Measurements from ENCODE around the gene SLC5A5.
A peak's percentile ranks its signal among the peaks of the same experiment; 100 is the strongest.

Gene SLC5A5

GRCh38 chr19:17871878-17872250, at the start of gene SLC5A5:
SLC5A5 (plus strand) TSS chr19:17871945; CDS start chr19:17872320, 375 bp downstream.
- DNase-seq (ENCODE audit: low spot score) = no peak

- DNase-seq (ENCODE audit: low spot score) = no peak
These were observed 47.4 kb upstream of the SLC5A5 start for GRCh38 chr19:17824339-17824738.

GRCh38 chr19:17826508-17827056, 45.2 kb upstream of the SLC5A5 start:
- no peak for DNase-seq (ENCODE audit: low spot score)

DNA sequence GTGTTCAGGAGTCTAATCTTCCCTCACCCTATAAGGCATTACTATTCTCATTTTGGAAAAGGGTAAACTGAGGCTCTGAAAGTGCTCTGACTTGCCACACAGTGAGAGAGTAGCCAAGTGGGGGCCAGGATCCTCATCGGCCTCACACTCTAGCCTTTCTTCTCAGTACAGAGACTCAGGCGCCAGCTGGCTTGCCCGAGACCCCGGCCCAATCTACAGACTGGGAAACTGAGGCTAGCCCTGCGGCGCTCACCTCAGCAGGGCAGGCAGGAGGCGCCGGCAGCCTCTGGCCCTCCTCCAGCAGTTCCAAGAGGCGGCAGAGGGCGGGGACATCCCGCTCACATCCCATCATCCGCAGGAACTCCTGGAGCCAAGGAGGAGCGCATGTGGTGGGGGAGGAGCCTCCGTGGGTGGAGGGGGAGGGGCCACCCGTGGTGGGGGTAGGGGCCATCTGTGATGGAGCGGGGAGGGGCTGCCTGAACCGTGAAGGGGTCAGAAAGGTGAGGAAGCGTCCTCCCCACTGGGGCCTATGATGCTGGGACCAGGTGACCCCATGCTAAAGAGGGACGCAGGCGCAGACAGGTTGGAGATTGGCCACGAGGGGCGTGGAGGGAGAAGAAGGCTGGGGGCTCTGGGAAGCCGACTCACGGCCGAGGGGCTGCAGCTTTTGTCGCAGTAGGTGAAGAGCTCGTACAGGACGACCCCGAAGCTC, 41.7 kb upstream of the SLC5A5 start:
- DNase-seq (ENCODE audit: low spot score) = peak; percentile 79

- peak; percentile 95 for DNase-seq (ENCODE audit: low spot score)
These were observed 41.0 kb upstream of the SLC5A5 start for GRCh38 chr19:17830567-17831418.

DNA sequence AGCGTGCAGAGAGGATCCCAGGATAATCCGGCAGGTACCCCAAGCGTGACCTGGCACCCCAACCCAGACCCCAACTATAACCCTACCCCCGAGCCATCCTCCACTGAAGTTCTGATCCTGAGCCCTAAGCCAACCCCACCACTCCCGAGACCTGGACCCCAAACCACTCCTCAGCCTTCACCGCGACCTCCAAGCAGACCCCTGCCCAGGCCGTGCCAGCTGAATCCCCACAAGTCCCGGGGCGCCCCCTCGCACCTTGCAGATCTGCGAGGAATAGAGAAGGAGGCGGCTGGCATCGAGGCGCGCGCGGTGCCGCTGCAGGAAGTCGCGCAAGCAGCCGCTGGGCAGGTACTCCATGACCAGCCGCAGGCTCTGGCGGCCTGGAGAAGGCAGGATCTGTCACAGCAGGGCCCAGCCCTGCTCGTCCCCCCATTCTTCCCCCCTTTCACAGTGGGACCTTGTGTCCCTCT, 40.3 kb upstream of the SLC5A5 start:
- no peak for DNase-seq (ENCODE audit: low spot score)

- no peak for DNase-seq (ENCODE audit: low spot score)
These were observed 39.1 kb upstream of the SLC5A5 start for GRCh38 chr19:17832443-17833208.

DNA sequence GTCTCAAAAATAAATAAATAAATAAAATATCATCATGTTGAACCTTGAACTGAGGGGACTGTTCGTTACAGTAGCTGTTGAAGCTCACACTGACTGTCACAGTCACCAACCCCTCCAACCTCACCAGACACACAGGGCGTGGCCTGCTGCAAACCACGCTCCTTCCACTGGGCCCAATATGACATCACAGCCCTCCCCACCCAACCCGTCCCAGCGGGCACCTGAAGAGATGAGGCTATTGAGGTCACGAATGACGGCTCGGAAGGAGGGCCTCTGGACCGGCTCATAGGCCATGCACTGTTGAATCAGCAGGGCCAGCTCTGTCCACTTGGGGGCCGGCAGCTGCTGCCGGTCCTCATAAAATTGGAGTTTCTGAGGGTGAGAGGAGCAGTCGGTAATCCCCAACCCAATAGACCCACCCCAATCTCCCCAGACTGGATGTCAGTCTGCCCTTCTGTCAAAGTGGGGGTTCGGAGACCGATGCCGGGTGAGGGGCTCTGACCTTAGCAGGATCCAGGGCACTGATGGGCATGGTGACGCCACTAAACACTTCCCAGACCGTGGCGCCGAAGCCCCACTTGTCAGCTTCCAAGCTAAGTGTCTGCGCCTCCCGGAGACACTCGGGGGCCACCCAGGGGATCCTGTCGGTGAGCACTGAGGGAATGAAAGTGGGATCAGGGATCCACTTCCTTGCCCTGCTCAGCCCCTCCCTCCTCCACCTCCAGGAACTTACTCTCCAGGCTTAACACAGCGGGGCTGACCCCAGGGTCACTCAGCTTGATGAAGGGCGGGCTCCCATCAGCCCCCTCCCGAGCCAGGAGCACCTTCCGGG, 37.2 kb upstream of the SLC5A5 start:
- DNase-seq (ENCODE audit: low spot score) = no peak

GRCh38 chr19:17835182-17836006, 36.4 kb upstream of the SLC5A5 start:
- no peak for DNase-seq (ENCODE audit: low spot score)

DNA sequence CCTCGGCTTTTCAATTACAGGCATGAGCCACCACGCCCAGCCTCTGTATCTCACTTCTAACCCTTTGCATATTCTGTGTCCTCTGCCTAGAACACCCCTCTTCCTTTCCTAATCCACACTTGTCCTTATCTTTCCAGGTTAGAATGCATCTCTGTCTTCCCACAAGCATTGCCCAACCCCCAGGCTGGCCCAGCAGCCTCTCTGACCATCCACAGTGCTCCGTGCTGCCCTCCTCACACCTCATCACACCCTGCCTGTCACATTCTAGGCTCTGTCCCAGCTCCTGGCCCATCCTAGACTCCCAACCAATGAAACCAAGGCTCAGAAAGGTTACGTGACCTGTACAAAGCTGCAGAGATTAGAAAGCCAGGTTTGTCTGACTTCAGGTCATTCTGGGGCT, 35.2 kb upstream of the SLC5A5 start:
- no peak for DNase-seq (ENCODE audit: low spot score)

DNA sequence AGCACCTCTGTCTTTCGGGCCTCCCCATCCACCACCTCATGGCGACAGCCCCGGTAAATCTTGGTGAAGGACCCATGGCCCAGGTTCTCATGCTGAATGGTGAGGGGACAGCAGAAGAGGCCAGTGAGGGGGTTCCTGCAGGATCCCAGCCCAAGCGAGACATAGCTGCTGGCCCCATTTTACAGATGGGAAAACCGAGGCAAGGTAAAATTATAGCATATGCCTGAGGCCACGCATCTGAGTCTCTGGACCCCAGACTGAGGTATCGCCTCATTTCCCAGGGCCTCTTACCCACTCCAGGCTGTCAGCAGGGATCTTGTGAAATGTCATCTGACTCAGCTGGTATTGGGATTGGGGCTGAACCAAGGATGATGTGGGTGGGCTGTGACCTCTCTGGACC, 33.8 kb upstream of the SLC5A5 start:
- DNase-seq (ENCODE audit: low spot score) = no peak

- no peak for DNase-seq (ENCODE audit: low spot score)
These were observed 31.7 kb upstream of the SLC5A5 start for GRCh38 chr19:17840019-17840418.

DNA sequence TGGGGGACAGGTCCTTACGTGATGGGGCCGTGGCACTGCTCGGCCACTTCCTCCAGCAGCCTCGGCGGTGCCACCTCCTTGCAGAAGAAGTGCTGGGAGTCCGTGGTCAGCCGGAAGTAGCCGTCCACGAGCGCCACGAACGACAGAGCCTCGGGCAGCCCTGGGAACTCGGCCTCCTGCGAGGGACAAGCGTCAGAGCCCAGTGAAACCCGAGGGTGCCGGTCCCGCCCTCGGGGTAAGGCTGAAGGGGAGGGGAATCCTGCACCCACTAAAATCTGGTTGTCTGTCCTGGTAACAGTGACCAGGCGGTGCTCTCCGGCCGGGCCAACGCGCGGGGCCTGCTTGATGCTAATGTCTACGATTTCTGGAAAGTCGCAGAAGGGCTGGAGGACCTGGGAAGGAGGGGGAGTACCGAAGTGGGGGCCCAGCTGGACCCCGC, 30.4 kb upstream of the SLC5A5 start:
- no peak for DNase-seq (ENCODE audit: low spot score)

DNA sequence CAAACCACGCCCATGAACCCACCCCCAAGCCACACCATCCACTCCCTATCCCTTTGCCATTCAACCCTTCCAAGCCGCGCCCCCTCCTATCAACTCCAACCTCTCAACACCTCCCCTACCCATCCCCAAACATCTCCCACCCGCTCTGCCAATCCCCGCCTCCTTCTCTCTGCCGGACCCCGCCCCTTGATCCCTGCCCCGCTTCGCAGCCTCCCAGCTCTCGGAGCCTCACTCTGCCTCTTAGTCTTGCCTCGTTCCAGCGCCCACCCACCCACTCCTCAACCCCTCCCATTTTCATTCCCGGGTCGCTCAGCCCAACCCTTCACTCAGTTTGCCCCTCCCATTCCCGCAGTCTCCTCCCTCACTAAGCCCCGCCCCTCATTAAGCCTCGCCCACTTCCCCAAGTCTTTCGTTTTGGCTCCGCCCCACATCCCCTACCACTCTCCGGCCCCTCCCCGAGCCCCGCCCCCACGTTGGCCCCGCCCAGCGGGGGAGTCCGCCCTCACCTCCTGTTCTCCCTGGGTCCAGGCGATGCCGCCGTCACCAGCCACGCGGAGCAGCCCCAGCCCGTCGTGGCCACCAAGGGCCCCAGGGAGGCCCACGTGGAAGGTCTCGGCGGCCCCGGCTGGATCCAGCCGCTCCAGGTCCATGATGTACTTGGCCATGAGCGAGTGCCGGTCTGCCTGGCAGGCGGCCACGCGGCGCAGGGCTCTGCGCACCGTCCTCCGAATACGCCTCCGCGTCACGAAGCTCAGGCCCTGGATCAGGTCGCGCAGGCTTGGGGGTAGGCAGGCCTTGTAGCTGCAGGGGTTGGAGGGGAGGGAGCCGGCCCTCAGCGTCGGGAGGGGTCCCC, 29.7 kb upstream of the SLC5A5 start:
- DNase-seq (ENCODE audit: low spot score) = peak; percentile 91

DNA sequence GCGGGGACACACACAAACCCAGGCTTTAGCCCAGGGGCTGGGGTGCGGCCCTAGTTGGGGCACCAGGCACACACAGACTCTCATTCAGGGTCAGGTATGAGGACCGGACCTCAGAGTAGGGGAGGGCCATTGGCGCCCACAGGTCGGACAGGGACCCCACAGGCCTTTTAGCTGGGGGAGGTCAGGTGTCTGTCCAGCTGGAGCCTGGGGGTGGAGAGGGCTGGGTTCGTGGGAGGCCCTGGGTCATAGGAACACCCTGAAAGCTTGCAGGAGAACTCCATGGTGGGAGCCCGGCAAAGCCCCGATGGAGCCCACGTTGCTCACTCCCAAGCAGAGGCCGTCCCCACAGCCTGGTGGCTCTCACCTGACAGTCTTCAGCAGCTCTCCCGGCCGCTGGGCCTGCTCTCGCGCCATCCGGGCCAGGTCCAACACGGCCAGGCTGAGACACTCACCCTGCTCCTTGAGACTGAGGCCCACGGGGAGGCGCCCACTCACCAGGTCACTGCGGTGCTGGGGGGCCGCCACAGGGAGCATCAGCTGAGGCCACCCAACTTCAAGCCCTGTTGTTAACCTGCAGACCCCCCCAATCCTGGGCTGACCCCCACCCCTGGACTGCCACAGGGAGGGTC, 29.0 kb upstream of the SLC5A5 start:
- no peak for DNase-seq (ENCODE audit: low spot score)

GRCh38 chr19:17843292-17843827, 28.4 kb upstream of the SLC5A5 start:
- no peak for DNase-seq (ENCODE audit: low spot score)

DNA sequence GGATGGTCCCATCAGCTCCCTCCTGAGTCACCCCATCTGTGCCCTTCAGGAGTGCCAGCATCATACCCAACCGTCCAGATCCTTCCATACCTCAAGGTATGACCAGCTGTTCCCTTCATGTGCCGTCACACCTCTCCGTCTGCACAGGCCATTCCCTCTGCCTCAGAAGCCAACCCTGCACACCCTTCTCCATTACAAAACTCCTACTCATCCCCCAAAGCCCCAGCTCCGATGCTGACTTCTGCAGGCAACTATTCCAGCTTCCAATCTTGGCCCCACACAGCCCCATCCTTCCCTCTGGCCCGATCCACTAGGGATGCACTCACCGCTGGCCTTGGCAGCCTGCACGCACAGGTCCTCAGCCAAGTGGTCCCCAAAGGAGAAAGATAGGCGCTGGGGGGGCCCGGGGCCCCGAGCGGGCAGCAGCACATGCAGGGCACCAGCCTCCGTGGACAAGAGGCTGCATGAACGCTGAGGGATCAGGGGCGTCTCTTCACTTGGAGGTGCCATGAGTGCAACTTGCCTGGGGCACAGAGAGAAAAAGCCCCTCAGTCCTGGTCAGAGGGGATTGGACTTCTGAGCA, 27.7 kb upstream of the SLC5A5 start:
- DNase-seq (ENCODE audit: low spot score) = no peak

DNA sequence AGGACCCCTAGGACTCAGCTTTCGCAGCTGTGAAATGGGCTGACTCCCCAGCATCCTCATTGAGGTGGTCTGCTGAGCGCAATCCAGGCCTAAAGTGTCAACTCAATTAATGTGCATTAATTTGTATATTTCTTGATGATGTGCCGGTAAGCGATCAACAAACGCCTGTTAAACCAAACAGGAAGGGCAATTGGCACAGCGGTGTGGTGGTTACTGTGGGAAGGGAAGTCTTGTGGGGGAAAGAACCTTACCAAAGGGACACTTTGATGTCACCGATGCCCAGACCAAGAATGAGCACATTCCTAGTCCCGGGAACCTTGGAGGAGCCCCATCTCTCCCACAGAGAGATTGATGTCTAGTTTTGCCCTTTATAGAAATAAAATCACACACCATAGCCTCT, 25.6 kb upstream of the SLC5A5 start:
- DNase-seq (ENCODE audit: low spot score) = no peak
